ENCODE results near the gene BTBD17. TPM values are rescaled to one million over a fixed set of nuclear protein-coding genes. Genes with fewer than 3 reads are reported as not detected.
A peak's percentile ranks its signal among the peaks of the same experiment; 100 is the strongest.

BTBD17 gene
- total and polyA plus RNA-seq, 2 of the 8 experiments (the other 6 are each of a cell fraction or from before 2014, with no cell fraction given): 7.0 to 14.8 TPM

DNA sequence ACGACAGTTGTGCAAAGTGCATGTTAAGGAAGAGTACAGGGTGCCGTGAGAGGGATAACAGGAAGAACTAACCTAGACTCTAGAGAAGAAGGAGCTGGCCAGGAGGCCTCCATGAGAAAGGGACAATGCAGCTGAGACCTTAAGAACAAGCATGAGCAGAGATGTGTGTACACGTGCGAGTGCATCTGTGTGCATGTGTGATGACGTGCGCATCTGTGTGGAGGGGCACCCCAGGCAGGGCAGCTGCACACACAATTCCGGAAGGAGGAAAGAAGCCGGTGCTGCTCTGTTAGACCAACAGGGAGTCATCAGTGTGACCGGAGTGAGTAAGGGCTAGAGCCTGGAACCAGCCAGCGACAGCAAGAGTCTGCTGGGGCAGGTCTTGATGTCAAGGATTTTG lies 43.3 kb downstream of the BTBD17 start:
- Histone ChIP-seq H3K23me2 (ENCODE audit: low read depth, low read length) (no peaks in the 10 kb centered on the region), H3K4me1 (replicated peaks in 1 of 4; ENCODE audit: control insufficient read depth in 3 of 4, insufficient read depth in 4 of 4, low read length in 3 of 4) (no peaks in the 10 kb centered on the region), H4K5ac (ENCODE audit: insufficient read length, low read depth, low read length) (no peak overlapping the region), H3K14ac (ENCODE audit: insufficient read length) (no peak overlapping the region), H3K27ac (ENCODE audit: low read depth, low read length) (no peak overlapping the region), H3K79me1 (ENCODE audit: low read depth, low read length) (no peaks in the 10 kb centered on the region), H2BK5ac (ENCODE audit: low read depth, low read length) (no peak overlapping the region), H4K20me1 (replicated peaks in 1 of 2; ENCODE audit: control insufficient read depth in 1 of 2, insufficient read depth in 2 of 2, low read length in 2 of 2) (no peaks in the 10 kb centered on the region), H2AK5ac (ENCODE audit: low read depth, low read length) (no peak overlapping the region), H3K9ac (replicated peaks in 1 of 4; ENCODE audit: extremely low read depth in 1 of 4, low read depth in 3 of 4, low read length in 3 of 4) (no peak overlapping the region), H2BK20ac (ENCODE audit: low read length) (no peak overlapping the region), H3K56ac (replicated peaks; ENCODE audit: insufficient read length, low read depth, low read length) (no peak overlapping the region), H3K27me3 (replicated peaks in 1 of 4; ENCODE audit: control insufficient read depth in 3 of 4, extremely low read depth in 1 of 4, insufficient read depth in 3 of 4, low read length in 3 of 4) (no peaks in the 10 kb centered on the region; a peak in 2 of 7 replicates), H4K91ac (replicated peaks; ENCODE audit: insufficient read length, low read length) (no peak overlapping the region), H3K23ac (ENCODE audit: insufficient read length) (no peak overlapping the region), H3K4ac (replicated peaks; ENCODE audit: insufficient read length, low read depth, low read length) (no peak overlapping the region), H3K36me3 (ENCODE audit: control insufficient read depth in 2 of 4, insufficient read depth in 4 of 4, low read length in 3 of 4) (no peaks in the 10 kb centered on the region), H4K8ac (ENCODE audit: extremely low read depth, insufficient read depth, low read length) (no peak overlapping the region), H3K4me3 (ENCODE audit: extremely low read depth in 1 of 4, insufficient read depth in 2 of 4, low read depth in 3 of 4, low read length in 4 of 4) (no peak overlapping the region), H3K4me2 (ENCODE audit: insufficient read depth in 1 of 2, low read depth in 2 of 2, low read length in 2 of 2) (no peak overlapping the region), H2AFZ (ENCODE audit: low read length) (no peak overlapping the region), H2BK15ac (ENCODE audit: low read length) (no peak overlapping the region), H3K9me3 (ENCODE audit: insufficient read depth in 2 of 2, low read depth in 1 of 2, low read length in 1 of 2) (no peaks in the 10 kb centered on the region), H2BK120ac (replicated peaks; ENCODE audit: low read depth, low read length) (no peak overlapping the region), H3K18ac (ENCODE audit: extremely low read depth, low read length) (no peak overlapping the region), H2BK12ac (ENCODE audit: low read depth, low read length) (0 out of 2 replicates have a peak overlapping the region, but pooled peaks have one; percentile 17), H3K79me2 (ENCODE audit: control insufficient read depth in 1 of 2, insufficient read depth in 2 of 2, low read length in 2 of 2) (no peaks in the 10 kb centered on the region)
- ChIA-PET POLR2A (ENCODE audit: partially characterized antibody) (no interaction called here), CTCF (ENCODE audit: partially characterized antibody) (interaction anchor here (1.8 to 1.9 kb wide), 2 partner anchors 16 to 34 kb away, joined by 5 read pairs; no protein-coding TSS in a partner anchor)
- no peak for TF ChIP-seq TAF1 (IDR thresholded peaks at IDR 0.05; ENCODE audit: low read depth, low read length)
- TF ChIP-seq TBP (IDR thresholded peaks at IDR 0.05; ENCODE audit: low read depth, low read length): no peak
- no peak for TF ChIP-seq RFX5 (IDR thresholded peaks at IDR 0.05; ENCODE audit: borderline replicate concordance, low read depth, low read length)
- TF ChIP-seq, protein P1, sequence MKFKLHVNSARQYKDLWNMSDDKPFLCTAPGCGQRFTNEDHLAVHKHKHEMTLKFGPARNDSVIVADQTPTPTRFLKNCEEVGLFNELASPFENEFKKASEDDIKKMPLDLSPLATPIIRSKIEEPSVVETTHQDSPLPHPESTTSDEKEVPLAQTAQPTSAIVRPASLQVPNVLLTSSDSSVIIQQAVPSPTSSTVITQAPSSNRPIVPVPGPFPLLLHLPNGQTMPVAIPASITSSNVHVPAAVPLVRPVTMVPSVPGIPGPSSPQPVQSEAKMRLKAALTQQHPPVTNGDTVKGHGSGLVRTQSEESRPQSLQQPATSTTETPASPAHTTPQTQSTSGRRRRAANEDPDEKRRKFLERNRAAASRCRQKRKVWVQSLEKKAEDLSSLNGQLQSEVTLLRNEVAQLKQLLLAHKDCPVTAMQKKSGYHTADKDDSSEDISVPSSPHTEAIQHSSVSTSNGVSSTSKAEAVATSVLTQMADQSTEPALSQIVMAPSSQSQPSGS (IDR thresholded peaks at IDR 0.05; ENCODE audit: low read length): no peak
- TF ChIP-seq GABPA (IDR thresholded peaks at IDR 0.05; ENCODE audit: borderline replicate concordance, insufficient read depth, low read length): no peak
- TF ChIP-seq FOSL1 (IDR thresholded peaks at IDR 0.05; ENCODE audit: insufficient read depth, low read depth, low read length): no peak
- TF ChIP-seq, protein P2, sequence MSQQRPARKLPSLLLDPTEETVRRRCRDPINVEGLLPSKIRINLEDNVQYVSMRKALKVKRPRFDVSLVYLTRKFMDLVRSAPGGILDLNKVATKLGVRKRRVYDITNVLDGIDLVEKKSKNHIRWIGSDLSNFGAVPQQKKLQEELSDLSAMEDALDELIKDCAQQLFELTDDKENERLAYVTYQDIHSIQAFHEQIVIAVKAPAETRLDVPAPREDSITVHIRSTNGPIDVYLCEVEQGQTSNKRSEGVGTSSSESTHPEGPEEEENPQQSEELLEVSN (IDR thresholded peaks at IDR 0.05): no peak
- 88% methylated on average over 10 of the region's 10 CpGs; no CpG with 5 or more reads in 1 of the 2 experiments for WGBS, 2 experiments (ENCODE audit: extremely low coverage in 1 of 2, insufficient coverage in 1 of 2, insufficient read length in 1 of 2, insufficient replicate concordance in 2 of 2, low coverage in 1 of 2, low lambda C conversion rate in 2 of 2, missing lambda C conversion rate in 1 of 2)
- FAIRE-seq (no peak), DNase-seq (ENCODE audit: low read depth in 1 of 2, low spot score in 2 of 2) (no peak)
